ENCODE data around the gene C1orf174.

The C1orf174 gene

DNA sequence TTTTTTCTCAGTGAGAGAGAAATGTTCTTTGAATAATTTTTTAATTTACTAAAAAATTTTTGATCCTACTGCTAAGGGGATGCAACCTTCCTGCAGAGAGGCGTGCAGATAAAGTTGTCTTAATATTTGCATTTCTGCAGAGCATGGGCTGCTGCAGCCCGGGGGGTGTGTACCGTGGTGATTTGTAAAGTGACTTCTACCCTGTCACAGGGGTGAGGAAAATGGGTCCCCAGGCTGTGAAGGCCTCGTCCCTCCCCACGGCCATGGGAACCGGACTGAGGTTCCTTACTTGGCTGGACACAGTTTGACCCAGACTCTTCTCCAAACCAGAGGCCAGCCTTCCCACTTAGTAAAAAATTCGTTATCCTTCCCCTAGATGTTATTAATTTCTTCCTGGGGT, 9.5 kb upstream of the C1orf174 start:
- TF ChIP-seq, protein P1, sequence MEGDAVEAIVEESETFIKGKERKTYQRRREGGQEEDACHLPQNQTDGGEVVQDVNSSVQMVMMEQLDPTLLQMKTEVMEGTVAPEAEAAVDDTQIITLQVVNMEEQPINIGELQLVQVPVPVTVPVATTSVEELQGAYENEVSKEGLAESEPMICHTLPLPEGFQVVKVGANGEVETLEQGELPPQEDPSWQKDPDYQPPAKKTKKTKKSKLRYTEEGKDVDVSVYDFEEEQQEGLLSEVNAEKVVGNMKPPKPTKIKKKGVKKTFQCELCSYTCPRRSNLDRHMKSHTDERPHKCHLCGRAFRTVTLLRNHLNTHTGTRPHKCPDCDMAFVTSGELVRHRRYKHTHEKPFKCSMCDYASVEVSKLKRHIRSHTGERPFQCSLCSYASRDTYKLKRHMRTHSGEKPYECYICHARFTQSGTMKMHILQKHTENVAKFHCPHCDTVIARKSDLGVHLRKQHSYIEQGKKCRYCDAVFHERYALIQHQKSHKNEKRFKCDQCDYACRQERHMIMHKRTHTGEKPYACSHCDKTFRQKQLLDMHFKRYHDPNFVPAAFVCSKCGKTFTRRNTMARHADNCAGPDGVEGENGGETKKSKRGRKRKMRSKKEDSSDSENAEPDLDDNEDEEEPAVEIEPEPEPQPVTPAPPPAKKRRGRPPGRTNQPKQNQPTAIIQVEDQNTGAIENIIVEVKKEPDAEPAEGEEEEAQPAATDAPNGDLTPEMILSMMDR (IDR thresholded peaks at IDR 0.05; ENCODE audit: low read depth, low read length, missing control alignments): no peak
- DNase-seq (ENCODE audit: extremely low read depth, low read depth): no peak

DNA sequence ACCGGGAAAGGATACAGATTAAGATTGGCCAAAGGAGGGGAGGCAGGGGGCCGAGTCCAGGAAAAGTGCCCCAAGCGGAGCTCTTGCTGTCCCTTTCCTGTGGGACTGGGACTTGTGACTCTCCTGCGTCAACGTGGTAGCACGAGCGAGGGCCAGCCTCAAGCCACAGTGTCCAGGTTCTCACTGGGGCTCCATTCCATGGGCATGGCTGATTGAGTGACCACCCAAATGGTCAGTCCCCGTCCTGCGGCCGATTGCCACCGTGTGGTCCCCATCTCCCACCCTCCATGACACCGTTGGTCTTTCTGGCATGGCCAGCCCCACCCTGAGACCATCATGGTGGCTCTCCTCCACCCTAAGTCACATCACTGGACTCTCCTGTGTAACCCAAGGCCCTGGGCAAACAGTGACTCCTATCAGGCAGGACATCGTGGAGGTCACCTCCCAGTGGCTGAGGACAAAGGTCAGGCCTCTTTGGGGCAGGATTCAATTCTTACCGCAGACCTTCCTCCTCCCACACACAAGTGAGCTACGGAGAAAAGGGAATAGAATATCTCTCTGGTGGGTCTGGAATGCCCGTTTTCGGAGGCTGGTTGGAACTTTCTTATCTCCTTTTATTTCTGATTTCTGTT, 8.9 kb upstream of the C1orf174 start:
- TF ChIP-seq, protein P1 (IDR thresholded peaks at IDR 0.05; ENCODE audit: low read depth, low read length, missing control alignments): no peak
- H3K4me3 ChIP-seq (replicated peaks; ENCODE audit: low read depth, low read length): no peak overlapping the region
- DNase-seq (ENCODE audit: extremely low read depth, low read depth): no peak

More for the DNA sequence above, 9.5 kb upstream of the C1orf174 start:
- no peak overlapping the region for H3K4me3 ChIP-seq (replicated peaks; ENCODE audit: low read depth, low read length)

DNA sequence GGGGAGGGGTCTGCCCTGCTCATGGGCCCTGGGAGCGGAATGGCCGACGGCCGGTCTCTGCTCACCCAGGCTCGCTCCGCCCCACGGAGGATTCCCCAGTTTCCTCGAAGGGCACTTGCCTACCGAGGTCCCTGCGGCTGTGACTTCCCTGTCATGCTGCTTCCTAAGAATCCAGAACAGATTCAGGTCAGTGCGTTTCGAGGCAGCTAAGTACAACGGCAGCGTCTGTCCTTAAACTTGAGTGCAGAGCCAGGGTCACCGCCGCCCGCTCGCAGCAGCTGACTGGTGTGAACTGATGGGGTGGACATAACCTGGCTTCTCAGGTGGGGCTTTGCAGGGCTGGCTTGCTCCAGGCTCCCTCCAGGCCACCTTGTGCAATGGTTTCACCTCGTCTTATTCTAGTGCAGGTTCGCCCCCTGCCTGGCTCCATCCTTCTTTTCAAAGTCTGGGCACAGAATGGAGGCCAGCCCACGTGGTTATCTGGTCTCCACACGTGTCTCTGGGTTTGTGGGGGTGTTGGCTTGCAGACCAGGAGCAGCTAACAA, 7.6 kb upstream of the C1orf174 start:
- H3K4me3 ChIP-seq (replicated peaks; ENCODE audit: low read depth, low read length): no peak overlapping the region
- TF ChIP-seq, protein P1 (IDR thresholded peaks at IDR 0.05; ENCODE audit: low read depth, low read length, missing control alignments): no peak
- DNase-seq (ENCODE audit: extremely low read depth, low read depth): no peak

GRCh38 chr1:3907031-3907534, 7.0 kb upstream of the C1orf174 start:
- H3K4me3 ChIP-seq (replicated peaks; ENCODE audit: low read depth, low read length): no peak overlapping the region
- TF ChIP-seq, protein P1 (IDR thresholded peaks at IDR 0.05; ENCODE audit: low read depth, low read length, missing control alignments): no peak
- no peak for DNase-seq (ENCODE audit: extremely low read depth, low read depth)

- no peak for DNase-seq (ENCODE audit: extremely low read depth, low read depth)
- TF ChIP-seq, protein P1 (IDR thresholded peaks at IDR 0.05; ENCODE audit: low read depth, low read length, missing control alignments): no peak
- no peak overlapping the region for H3K4me3 ChIP-seq (replicated peaks; ENCODE audit: low read depth, low read length)
Observed at GRCh38 chr1:3906672-3907020, 6.6 kb upstream of the C1orf174 start.

DNA sequence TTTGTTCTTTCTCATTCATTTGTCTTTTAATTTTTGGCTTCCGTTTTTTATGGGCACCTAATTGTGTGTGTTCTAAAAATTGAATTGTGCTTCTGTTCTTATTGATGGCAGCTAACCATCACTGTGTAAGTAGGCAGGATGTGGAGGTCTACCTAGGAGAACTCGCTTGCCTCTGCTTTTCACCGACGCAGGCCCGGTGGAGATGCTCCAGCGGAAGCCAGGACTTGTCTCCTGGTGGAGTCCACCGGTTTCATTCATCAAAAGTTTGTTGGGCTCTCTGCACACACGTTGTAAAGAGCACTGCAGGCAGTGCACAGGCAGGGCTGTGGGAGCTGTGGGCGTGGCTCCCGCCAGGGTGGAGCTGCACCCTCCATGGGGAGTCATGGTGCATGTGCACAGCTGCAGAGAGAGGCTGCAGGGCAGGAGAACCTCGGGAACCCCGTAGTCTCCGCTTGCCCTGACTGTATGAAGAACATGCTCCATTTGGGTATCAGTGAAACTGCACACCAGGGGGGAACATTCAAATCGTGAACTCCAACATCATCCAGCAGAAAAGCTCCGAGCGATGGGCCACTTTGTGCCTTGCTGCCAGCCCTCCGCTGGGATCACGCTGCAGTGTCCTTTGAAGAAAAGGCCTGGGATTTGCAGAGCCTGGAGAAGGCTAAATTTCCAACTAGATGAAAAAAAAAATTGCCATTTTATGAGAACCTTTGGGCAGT, 6.0 kb upstream of the C1orf174 start:
- H3K4me3 ChIP-seq (replicated peaks; ENCODE audit: low read depth, low read length): no peak overlapping the region
- TF ChIP-seq, protein P1 (IDR thresholded peaks at IDR 0.05; ENCODE audit: low read depth, low read length, missing control alignments): no peak
- DNase-seq (ENCODE audit: extremely low read depth, low read depth): no peak

All from HFF-Myc (cell line).